ENCODE results near the gene GATAD2B.

GRCh38 chr1:153937331-153937730 lies 14.6 kb upstream of the GATAD2B start:
- TF ChIP-seq MAFK (IDR thresholded peaks at IDR 0.05; ENCODE audit: low read depth, low read length), result no peak
- TF ChIP-seq SMC3 (IDR thresholded peaks at IDR 0.05; ENCODE audit: low read depth, low read length), result no peak
- TF ChIP-seq CTCF (conservative IDR thresholded peaks at IDR 0.05; ENCODE audit: low read depth, low read length), result no peak
- no peak for TF ChIP-seq USF2 (IDR thresholded peaks at IDR 0.05; ENCODE audit: low read depth, low read length)
- TF ChIP-seq POLR2A (IDR thresholded peaks at IDR 0.05; ENCODE audit: low read depth, low read length), result no peak
- TF ChIP-seq MXI1 (IDR thresholded peaks at IDR 0.05; ENCODE audit: borderline replicate concordance, low read depth, low read length), result no peak
- TF ChIP-seq RAD21 (IDR thresholded peaks at IDR 0.05; ENCODE audit: low read length), result no peak
- TF ChIP-seq RFX5 (IDR thresholded peaks at IDR 0.05; ENCODE audit: low read depth, low read length), result no peak
- TF ChIP-seq CEBPB (IDR thresholded peaks at IDR 0.05; ENCODE audit: low read depth, low read length), result no peak
- TF ChIP-seq ELK1 (IDR thresholded peaks at IDR 0.05; ENCODE audit: borderline replicate concordance, low read depth, low read length), result no peak
- no peak for TF ChIP-seq BHLHE40 (IDR thresholded peaks at IDR 0.05; ENCODE audit: low read depth, low read length)
- no peak for TF ChIP-seq FOS (IDR thresholded peaks at IDR 0.05; ENCODE audit: low read depth, low read length)
